A673 (cell line): ENCODE measurements around the gene PGLYRP2. TPM values are rescaled to one million over a fixed set of nuclear protein-coding genes. Genes with fewer than 3 reads are reported as not detected.

ENCODE experiments used
- BruUV-seq: library from RNA; stranded (reverse); fragments of 400-500 nt; replicated peaks from 2 replicates; lab custom pipeline; 2021; lab: Mats Ljungman, UMichigan
- CTCF ChIA-PET: fragments of 300-600 bp; sonication (Branson Sonifier 250); formaldehyde crosslinking; loops from one replicate; lab custom pipeline; 2022; ENCODE audit warnings: antibody characterized with exemption; lab: Charles Lee
- POLR2A ChIA-PET: fragments of 300-600 bp; sonication (Branson Sonifier 250); formaldehyde crosslinking; loops from one replicate; lab custom pipeline; 2022; ENCODE audit warnings: antibody characterized with exemption; ENCODE audit not compliant: low non-redundant PET; lab: Charles Lee
- DNase-seq: peaks from one replicate; pipeline ENCODE4 v3.0.0-alpha.2; 2015; ENCODE audit warnings: low spot score
- H3K27ac ChIP-seq: fragments of 200-600 bp; sonication (generic); 2 replicates; pipeline ENCODE4 v1.5.1; 2016; ENCODE audit warnings: mixed run types, low read depth, mild to moderate bottlenecking, mixed read lengths, antibody characterized with exemption, low read length; ENCODE audit not compliant: poor library complexity, severe bottlenecking
- H3K27me3 ChIP-seq: fragments of 200-600 bp; sonication (generic); replicated peaks from 2 replicates; pipeline ENCODE4 v1.6.1; 2017; ENCODE audit warnings: mixed run types, low read depth, mild to moderate bottlenecking, mixed read lengths, antibody characterized with exemption, low read length; ENCODE audit not compliant: insufficient read depth, poor library complexity
- H3K36me3 ChIP-seq: fragments of 200-600 bp; sonication (generic); 2 replicates; pipeline ENCODE4 v1.6.1; 2016; ENCODE audit warnings: mixed run types, mild to moderate bottlenecking, mixed read lengths, antibody characterized with exemption, low read length; ENCODE audit not compliant: insufficient read depth, poor library complexity, severe bottlenecking
- H3K4me1 ChIP-seq: fragments of 200-600 bp; sonication (generic); 2 replicates; pipeline ENCODE4 v1.6.1; 2017; ENCODE audit warnings: mixed run types, mild to moderate bottlenecking, mixed read lengths, antibody characterized with exemption, low read length; ENCODE audit not compliant: insufficient read depth, poor library complexity, severe bottlenecking
- H3K4me3 ChIP-seq: fragments of 200-600 bp; sonication (generic); 2 replicates; pipeline ENCODE4 v1.5.1; 2016; ENCODE audit warnings: low read depth, mixed run types, mild to moderate bottlenecking, mixed read lengths, low read length; ENCODE audit not compliant: poor library complexity, severe bottlenecking
- H3K9me3 ChIP-seq: fragments of 200-600 bp; sonication (generic); 2 replicates; pipeline ENCODE4 v1.6.1; 2016; ENCODE audit warnings: mixed run types, low read depth, mild to moderate bottlenecking, mixed read lengths, antibody characterized with exemption, low read length; ENCODE audit not compliant: poor library complexity, severe bottlenecking
- EZH2 ChIP-seq: fragments of 200-600 bp; sonication (generic); IDR thresholded peaks from 2 replicates; pipeline ENCODE4 v1.6.1; 2017; ENCODE audit warnings: borderline replicate concordance, low read depth, mild to moderate bottlenecking, mixed read lengths, antibody characterized with exemption, low read length; ENCODE audit not compliant: poor library complexity, severe bottlenecking
- intact Hi-C: fragments of 100-400 bp; cut with micrococcal nuclease; formaldehyde crosslinking; loops from one replicate; pipeline ENCODE4 v1.10.0; 2022; ENCODE audit not compliant: unreplicated experiment
- total RNA-seq: library from RNA; stranded (reverse); gene quantifications from 2 replicates; pipeline ENCODE4 v1.2.3, GENCODE V29; 2021
- TF ChIP-seq, protein P1 (sequence below): fragments of 300-800, 200-600 bp; sonication (generic); conservative IDR thresholded peaks from 2 replicates; pipeline ENCODE4 v1.5.1; 2017; ENCODE audit warnings: low read depth, mild to moderate bottlenecking, antibody characterized with exemption, low read length, moderate library complexity, mixed read lengths

The PGLYRP2 gene
- total RNA-seq, 1 experiment from 2014 or later, result 3.5 TPM

DNA sequence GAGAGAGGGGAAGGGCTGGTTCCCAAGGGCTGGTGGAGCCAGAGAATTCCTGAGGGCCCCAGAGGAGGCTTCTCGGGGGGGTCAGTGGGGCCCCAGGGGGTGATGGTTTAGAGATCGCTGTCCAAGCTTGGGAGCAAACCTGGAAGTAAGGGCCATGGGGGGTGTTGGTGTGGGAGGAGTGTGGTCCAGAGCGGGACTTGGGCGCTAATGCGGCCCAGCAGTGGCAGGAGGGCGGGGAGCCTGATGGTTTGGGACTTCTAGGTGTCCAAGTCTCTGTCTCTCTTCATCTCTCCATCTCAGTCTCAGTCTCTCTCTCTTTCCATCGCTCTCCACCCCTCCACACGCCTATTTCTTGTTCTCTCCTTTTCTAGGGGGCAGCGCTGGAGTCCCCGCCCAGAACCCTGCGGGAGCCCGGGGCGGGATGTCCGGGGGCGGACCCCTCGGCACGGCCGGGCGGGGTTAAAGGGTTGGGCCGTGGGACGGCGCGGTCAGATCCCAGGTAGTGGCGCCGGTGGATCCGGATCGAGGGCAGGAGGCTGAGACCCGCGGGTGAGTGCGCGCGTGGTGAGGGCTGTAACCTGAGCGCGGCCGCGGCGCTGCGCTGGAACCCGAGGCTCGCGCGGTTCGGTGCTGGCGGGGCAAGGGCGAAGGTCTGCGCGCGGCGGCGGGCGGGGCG, 28.9 kb upstream of the PGLYRP2 start, which contains the start of gene CYP4F22:
CYP4F22 (plus strand) TSS at position 491 of the 676 bp plus-strand sequence. CDS start 16,812 bp downstream, outside the sequence.
- BruUV-seq, result no TSS peak
- ChIA-PET POLR2A (no interaction called here), CTCF (no interaction called here)
- Histone ChIP-seq H3K4me3 (peak within 1 kb of the TSS; percentile 71), H3K9me3 (no peaks in the 10 kb centered on the region), H3K4me1 (peaks cover 35% of the 10 kb centered on the region), H3K36me3 (peaks cover 8% of the 10 kb centered on the region), H3K27ac (peak within 1 kb of the TSS; percentile 81), H3K27me3 (no peaks in the 10 kb centered on the region)
- intact Hi-C loops, result loop anchor here (5.0 kb wide), 2 partner anchors 49 to 91 kb away; partner anchors contain the start of gene AKAP8L
- peak; percentile 65 for DNase-seq
- TF ChIP-seq EZH2, result no peak
- TF ChIP-seq, protein P1, sequence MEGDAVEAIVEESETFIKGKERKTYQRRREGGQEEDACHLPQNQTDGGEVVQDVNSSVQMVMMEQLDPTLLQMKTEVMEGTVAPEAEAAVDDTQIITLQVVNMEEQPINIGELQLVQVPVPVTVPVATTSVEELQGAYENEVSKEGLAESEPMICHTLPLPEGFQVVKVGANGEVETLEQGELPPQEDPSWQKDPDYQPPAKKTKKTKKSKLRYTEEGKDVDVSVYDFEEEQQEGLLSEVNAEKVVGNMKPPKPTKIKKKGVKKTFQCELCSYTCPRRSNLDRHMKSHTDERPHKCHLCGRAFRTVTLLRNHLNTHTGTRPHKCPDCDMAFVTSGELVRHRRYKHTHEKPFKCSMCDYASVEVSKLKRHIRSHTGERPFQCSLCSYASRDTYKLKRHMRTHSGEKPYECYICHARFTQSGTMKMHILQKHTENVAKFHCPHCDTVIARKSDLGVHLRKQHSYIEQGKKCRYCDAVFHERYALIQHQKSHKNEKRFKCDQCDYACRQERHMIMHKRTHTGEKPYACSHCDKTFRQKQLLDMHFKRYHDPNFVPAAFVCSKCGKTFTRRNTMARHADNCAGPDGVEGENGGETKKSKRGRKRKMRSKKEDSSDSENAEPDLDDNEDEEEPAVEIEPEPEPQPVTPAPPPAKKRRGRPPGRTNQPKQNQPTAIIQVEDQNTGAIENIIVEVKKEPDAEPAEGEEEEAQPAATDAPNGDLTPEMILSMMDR, result no peak

DNA sequence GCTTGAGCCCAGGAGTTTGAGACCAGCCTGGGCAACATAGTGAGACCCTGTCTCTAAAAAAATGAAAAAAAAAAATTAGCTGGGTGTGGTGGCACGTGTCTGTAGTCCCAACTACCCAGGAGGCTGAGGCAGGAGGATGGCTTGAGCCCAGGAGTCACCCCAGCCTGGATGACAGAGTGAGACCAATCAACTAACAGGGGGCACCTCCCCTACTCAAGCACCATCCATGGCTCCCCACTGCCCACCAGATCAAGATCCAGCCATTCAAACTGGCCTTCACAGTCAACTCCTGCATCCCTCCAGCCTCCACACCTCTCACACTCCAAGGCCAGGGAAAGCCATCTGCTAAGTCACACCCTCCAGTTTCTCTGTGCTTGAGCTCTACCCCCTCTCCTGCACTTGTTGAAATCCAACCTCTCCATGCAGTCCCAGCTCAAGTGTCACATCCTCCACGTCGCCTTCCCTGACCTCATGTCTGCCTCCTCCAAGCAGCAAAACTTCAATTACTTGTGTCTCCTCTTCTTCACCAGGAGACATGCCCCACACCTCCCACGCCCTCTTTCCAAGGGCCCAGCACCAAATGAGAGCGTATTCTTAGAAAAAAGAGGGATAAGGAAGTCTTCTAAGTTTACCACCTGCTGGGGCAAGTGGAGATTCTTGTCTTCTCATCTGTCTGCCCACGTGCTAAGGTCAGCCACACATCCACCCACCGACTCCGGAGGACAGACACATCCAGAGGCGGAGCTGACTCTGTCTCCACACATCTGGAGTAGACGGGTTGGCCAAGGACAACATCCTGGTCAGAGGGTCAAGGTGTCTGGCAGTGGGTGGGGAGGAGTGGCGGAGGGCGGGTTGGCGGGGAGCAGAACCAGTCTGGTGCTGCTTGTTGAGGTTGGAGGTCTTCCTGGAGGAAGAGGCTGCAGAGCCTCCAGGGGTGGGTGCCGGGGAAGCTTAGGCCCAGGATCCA, 28.1 kb upstream of the PGLYRP2 start:
- Histone ChIP-seq H3K9me3 (no peaks in the 10 kb centered on the region), H3K4me1 (peaks cover 39% of the 10 kb centered on the region), H3K36me3 (peaks cover 8% of the 10 kb centered on the region), H3K27ac (peak overlapping the region; percentile 81), H3K4me3 (peak overlapping the region; percentile 71), H3K27me3 (no peaks in the 10 kb centered on the region)
- BruUV-seq, result TSS peak; percentile 57
- POLR2A ChIA-PET, result no interaction called here
- no peak for TF ChIP-seq EZH2
- TF ChIP-seq, protein P1, result no peak
- CTCF ChIA-PET, result no interaction called here
- DNase-seq, result peak; percentile 78
- intact Hi-C loops, result loop anchor here (5.0 kb wide), 2 partner anchors 50 to 90 kb away; partner anchors contain the start of gene AKAP8L

DNA sequence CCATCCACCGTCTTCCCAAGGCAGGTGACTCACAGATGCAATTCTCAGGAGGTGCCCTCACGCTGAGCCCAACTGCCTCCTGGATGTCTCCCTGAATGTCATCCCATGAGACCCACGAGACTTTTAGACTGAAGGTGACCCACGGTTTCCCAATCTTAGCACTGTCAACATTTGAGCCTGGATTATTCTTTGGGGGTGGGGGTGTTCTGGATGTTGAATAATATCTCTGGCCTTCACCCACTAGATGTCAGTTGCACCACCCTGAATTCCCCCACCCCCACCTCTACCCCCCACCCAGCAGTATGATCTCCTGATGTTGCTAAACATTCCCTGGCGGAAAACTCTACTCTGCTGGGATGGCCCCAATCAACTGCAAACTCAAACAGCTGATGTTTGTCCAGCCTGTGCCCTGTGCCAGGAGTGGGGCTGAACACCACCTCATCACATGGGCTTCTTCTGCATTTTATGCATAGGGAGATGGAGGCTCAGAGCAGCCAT, 26.8 kb upstream of the PGLYRP2 start:
- ChIA-PET CTCF (no interaction called here), POLR2A (no interaction called here)
- BruUV-seq, result no TSS peak
- Histone ChIP-seq H3K4me3 (no peak overlapping the region), H3K27ac (peak overlapping the region; percentile 66), H3K4me1 (peaks cover 46% of the 10 kb centered on the region), H3K36me3 (no peaks in the 10 kb centered on the region), H3K9me3 (no peaks in the 10 kb centered on the region), H3K27me3 (no peaks in the 10 kb centered on the region)
- no peak for DNase-seq
- TF ChIP-seq, protein P1, result no peak
- TF ChIP-seq EZH2, result no peak
- intact Hi-C loops, result loop anchor here (5.0 kb wide), 2 partner anchors 51 to 89 kb away; partner anchors contain the start of gene AKAP8L
